Dedifferentiated amniotic fluid mesenchymal stem cell (primary cell): ENCODE data around the gene ENOX1.
"Not testable (repeated sequence)": the region's sequence is repeated elsewhere in the genome, so short reads cannot be mapped to it uniquely, and the experiment has no call there.

ENCODE experiments used
- DNase-seq: peaks from one replicate; pipeline ENCODE4 v3.0.0-alpha.2; 2016; ENCODE audit errors: extremely low spot score

Gene ENOX1

GRCh38 chr13:43356567-43356966, 430.2 kb downstream of the ENOX1 start:
- no peak for DNase-seq

DNA sequence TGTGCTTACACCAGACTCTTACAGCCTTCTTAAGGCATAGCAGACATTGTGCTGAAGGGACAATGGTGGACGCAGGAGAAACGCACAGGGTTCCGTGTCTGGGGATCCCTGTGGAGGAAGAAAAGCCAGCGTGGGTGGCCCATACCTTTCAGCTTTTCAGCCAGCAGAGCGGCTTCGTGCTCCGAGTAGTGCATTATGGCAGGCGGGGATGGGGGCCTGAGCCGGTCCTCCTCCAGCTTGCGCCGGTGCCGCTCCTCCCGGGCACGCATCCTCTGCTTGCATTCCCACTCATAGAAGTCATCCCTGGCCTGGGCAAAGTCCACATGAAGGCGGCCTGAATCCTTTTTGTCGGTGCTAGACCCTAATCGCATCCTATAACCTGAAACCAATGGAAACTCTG, 431.0 kb downstream of the ENOX1 start:
- DNase-seq, result no peak

- DNase-seq, result no peak
Measured at GRCh38 chr13:43354153-43354945, 432.4 kb downstream of the ENOX1 start.

DNA sequence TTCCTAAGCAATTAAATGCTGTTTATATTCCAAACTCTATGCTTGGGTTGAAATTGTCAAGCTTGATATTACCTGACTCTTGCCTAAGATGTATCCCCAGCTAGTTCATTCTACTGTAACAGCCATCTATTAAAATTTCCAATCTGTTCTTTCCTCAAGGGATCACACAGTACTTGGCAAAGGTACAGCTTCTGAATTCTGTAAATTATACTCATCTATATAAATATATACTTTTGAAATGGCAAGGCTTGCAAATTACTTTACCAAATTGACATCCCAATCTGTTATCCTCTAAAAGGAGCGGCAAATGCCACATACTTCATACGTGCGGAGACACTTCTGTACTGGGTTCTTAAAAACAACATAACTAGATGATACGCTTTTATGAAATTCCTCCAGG, 433.1 kb downstream of the ENOX1 start:
- no peak for DNase-seq

GRCh38 chr13:43351612-43352011, 435.2 kb downstream of the ENOX1 start:
- DNase-seq, result not testable (repeated sequence)

GRCh38 chr13:43348397-43348796, 438.4 kb downstream of the ENOX1 start:
- no peak for DNase-seq

DNA sequence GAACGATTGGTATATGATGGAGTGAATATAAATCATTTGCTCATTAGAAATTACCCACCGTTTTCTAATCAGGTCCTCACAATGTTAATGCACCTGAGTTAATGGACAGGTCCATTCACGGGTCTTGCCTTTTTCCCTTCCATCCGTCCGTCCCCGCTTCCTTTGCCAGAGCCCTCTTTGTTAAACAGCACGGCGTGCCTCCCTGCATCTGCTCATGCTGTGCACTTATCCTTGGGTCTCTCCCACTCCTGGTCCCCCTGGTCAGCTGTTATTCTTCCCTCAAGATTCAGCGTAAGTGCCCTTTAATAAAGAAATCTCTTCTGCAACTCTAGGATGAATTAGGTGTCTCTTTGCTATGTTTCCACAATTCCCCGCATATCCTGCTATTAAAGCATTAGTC, 438.9 kb downstream of the ENOX1 start:
- DNase-seq, result no peak

GRCh38 chr13:43346427-43346826, 440.3 kb downstream of the ENOX1 start:
- no peak for DNase-seq

GRCh38 chr13:43343645-43344044, 443.1 kb downstream of the ENOX1 start:
- DNase-seq, result no peak

DNA sequence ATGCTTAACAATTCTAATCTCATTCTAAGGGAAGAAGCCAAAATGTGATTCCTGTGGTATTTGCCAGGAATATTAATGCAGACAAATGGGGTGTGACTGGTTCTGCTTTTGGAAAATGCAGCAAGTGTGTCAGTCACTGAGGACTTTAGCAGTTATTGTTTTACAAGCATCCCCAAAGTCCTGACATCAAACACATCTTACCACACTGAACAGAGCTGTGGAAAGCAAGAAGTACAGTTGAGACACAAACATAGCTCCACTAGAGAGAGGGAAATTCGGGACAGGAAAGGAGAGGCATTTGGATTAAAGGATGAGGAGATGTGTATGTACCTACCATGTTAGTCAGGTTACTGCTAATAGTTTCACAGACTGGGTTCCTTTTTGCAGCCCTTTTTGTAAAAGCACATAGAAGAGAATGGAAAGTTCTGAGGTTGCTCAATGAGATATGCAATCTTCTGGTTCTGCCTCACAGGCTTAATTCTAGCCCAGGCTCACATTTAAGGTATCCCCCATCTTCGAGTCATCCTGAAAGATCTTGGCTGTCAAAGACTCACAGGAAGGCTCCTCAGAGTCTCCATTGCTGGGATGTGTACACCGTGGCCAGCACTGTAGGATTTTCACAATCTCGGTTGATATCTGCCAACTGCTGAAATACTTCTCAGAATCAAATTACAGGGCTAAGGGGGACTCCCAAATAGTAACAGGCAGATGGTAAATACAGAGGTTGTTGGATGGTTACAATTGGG, 446.8 kb downstream of the ENOX1 start:
- DNase-seq, result no peak

- DNase-seq, result no peak
Measured at GRCh38 chr13:43339145-43339804, 447.5 kb downstream of the ENOX1 start.

DNA sequence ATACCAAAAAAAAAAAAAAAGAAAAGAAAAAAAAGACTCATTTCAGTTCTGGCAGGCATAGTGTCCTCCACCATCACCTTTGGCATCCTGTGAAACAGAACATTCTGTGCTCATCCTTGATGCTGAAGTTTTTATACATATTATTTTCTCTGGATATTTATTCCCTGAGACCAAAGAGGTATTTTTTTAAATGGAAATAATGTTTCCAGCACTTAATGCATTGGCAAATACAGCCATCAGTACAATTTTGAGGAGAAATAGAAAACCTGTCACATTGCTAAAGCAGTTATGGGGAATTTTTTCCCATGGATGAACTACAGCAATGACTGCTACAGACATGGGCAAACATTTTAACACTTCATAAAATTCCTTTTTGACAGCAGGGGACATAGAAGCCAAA, 451.0 kb downstream of the ENOX1 start:
- no peak for DNase-seq

DNA sequence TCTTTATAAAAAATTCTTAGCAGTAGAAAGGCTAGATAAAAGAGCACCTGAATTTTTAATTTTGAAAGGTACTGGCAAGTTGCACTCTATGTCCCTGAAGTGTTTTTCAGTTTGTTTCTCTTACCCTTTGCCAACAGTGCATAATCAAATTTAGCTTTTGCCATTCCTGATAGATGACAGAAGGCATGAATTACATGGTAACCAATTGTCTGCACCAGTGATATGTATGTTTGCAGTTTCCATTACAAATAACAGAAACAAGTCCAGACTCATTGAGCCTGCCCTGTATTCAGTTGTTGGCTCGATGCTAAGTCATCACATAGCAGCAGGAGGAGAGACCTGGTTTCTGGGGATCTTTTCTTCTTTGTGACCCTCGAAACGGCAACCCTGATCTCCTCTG, 453.6 kb downstream of the ENOX1 start:
- DNase-seq, result no peak

GRCh38 chr13:43331672-43332071, 455.1 kb downstream of the ENOX1 start:
- no peak for DNase-seq

DNA sequence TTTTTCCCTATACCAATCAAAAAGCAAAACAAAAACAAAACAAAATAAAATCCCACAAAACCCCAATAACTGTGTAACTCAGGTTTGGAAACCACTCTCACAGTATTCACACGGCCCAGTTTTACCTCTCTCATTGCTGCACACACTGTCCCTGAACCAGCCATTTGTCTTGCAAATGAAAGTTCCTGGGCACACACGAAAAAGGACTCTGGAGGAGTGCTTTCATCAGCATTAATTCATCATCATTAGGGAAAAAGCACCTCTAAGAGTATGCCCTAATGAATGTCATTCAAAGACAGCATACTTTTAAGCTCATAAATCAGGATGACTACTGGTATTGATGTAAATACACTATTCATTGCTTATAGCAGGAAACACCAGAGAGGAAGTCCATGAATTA, 457.1 kb downstream of the ENOX1 start:
- DNase-seq, result no peak

- DNase-seq, result no peak
Measured at GRCh38 chr13:43328907-43329306, 457.9 kb downstream of the ENOX1 start.

DNA sequence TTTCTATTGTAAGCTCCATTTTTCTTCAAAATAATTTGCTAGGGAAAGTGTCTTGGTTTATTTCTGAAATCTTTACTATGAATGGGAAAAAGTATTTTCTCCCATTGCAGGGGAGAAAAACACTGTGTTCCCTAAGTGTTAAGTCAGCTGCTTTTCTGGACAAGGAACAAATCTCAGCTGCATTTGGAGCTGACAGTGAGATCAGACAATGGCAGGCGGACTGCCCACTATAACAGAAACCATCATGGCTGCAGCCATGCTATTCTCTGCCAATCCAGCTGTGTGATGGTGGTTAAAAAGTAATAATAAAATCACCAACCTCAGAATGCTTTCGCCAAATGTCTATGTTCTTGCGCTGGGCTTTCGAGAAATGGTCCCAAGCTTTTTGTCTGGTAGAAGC, 460.7 kb downstream of the ENOX1 start:
- DNase-seq, result no peak

DNA sequence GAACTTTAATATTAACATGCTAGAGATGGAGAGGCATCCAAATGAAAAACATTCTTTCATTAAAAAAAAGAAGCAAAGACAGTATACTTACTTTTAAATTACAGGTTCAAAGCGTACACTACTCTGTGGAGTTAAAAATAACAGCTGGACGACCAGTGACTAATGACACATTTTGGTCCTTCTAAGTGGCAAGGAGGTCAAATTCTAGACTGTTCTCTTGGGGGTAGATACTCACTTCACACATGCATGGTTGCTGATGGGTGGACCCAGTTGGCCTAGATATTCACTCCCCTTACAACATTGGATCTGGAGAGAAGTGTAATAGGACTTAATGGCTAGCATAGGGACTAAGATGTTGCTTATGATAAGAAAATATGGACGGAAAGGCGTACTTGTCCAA, 461.1 kb downstream of the ENOX1 start:
- DNase-seq, result no peak

DNA sequence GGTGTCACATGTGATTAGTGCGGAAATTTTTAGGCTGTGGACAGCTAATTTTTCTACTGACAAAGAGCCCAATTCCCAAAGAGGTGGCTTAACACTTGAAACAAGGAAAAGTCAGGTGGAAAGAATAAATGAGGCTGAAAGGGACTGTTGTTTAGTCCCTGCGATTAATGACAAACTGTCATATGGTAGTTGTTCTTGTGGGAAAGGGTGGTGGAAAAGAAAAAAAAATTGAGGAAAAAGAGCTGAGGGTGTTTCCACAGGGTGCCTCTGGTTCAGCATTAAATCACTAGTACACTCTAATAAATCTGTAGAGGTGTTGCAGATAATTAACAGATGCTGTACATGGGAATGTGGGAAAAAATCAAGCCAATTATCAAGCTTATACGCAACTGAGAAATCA, 462.6 kb downstream of the ENOX1 start:
- no peak for DNase-seq

DNA sequence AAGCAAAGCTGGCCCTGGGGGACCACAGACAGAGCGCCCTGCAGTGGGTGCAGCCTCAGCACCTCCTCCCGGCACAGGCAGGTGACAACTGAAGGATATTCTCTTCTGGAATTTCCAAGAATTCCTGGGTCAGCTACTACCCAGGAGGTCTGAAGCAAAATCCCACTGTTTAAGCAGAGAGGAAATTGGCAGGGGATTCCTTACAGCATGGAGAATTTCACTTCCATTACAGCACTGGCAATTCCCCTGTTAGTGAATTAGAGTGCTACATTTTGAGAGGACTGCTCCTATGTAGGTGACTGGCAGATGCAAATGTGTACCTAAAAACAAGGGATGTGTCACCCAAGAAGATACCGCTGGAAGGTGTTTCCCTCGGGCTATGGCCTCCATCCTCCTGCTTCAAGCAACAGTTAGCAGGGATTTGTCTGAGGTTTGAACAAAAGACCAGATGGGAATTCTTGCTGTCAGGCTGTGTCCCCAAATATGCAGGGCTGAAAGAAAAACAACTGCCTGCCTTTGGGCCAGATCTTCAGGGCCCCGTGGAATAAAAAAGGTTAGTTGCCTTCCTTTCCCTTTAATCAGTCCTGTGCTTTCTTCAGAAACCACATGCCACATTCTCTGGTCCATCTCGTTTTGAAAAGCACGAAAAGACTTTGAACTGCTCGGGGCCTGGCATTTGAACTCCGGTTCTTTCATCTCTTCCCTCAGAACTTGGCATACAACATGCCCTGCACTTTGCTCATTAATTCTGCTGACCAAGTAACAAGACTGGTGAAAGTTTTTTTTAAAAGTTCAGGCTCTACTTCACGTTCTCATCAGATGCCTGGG, 466.9 kb downstream of the ENOX1 start:
- DNase-seq, result no peak

GRCh38 chr13:43316946-43317353, 469.8 kb downstream of the ENOX1 start:
- peak; percentile 78 for DNase-seq

DNA sequence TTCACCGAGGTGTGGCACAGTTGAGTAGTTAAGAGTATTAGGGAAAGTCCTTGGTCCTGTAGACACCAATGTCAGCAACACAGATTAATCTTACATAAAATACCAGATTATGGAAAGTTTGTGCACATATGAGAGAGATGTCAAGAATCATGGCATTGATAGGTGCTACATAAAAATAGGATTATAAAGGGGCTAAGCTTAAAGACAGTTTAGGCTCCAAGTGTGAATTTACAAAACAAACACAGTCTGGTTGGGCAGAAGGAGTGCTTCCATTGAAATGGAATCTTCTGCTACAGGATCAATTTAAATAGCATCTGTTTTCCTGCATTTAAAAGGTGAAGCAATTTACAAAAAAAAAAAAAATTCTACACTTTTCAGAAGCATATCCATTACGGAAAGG, 470.5 kb downstream of the ENOX1 start:
- no peak for DNase-seq
